T-cell (primary cell): Measurements from ENCODE around the gene MEAK7. TPM values are rescaled to one million over a fixed set of nuclear protein-coding genes. Genes with fewer than 3 reads are reported as not detected.

Source experiments
- ATAC-seq, 4 experiments: fragments of 200-7000 bp in 3 of 4; fragments of 150-1000 bp in 1 of 4; cut with Tn5 transposase; replicated peaks in 1 of 4; 1 replicate in 3 of 4; 2 replicates in 1 of 4; pipeline ENCODE4 v1.10.0; 2021; ENCODE audit warnings: moderate library complexity in 3 of 4, mild to moderate bottlenecking in 2 of 4, moderate number of reproducible peaks in 1 of 4
- CTCF ChIA-PET, 2 donors: fragments of 300-600 bp; sonication (Branson Sonifier 250); formaldehyde crosslinking; loops; one replicate each; lab custom pipeline; 2022; ENCODE audit warnings: antibody characterized with exemption in 2 of 2; lab: Charles Lee
- POLR2A ChIA-PET, 2 donors: fragments of 300-600 bp; sonication (Branson Sonifier 250); formaldehyde crosslinking; loops; one replicate each; lab custom pipeline; 2022; ENCODE audit warnings: antibody characterized with exemption in 2 of 2; lab: Charles Lee
- DNase-seq, 35 experiments: peaks; one replicate each; pipeline versions ENCODE4 v3.0.0 to v3.0.0-alpha.2; 2013 to 2023
- H3K27ac ChIP-seq: one replicate; pipeline ENCODE4 v1.5.1; 2013; ENCODE audit warnings: low read length
- H3K27me3 ChIP-seq, 2 experiments: replicated peaks in 1 of 2; 1 replicate in 1 of 2; 2 replicates in 1 of 2; pipeline versions ENCODE4 v1.6.1 to v1.7.0; 2013; ENCODE audit warnings: low read length in 1 of 2, mixed read lengths in 1 of 2; ENCODE audit not compliant: control insufficient read depth in 2 of 2, insufficient read depth in 2 of 2; ENCODE audit errors: extremely low read depth in 1 of 2
- H3K36me3 ChIP-seq, 2 donors: 1 replicate in 1 of 2; 2 replicates in 1 of 2; pipeline versions ENCODE4 v1.6.1 to v1.7.0; 2013; ENCODE audit warnings: low read length in 1 of 2; ENCODE audit not compliant: control insufficient read depth in 2 of 2, insufficient read depth in 1 of 2; ENCODE audit errors: extremely low read depth in 1 of 2
- H3K4me1 ChIP-seq, 2 experiments: 1 replicate in 1 of 2; 2 replicates in 1 of 2; pipeline versions ENCODE4 v1.6.1 to v1.7.0; 2013; ENCODE audit warnings: low read length in 2 of 2, mixed read lengths in 1 of 2; ENCODE audit not compliant: insufficient read depth in 2 of 2, control insufficient read depth in 1 of 2; ENCODE audit errors: extremely low read depth in 1 of 2
- H3K4me3 ChIP-seq, 2 donors: 1 replicate in 1 of 2; 2 replicates in 1 of 2; pipeline versions ENCODE4 v1.5.1 to v1.7.0; 2013; ENCODE audit warnings: mild to moderate bottlenecking in 2 of 2, low read length in 1 of 2, moderate library complexity in 1 of 2; ENCODE audit not compliant: control insufficient read depth in 1 of 2; ENCODE audit errors: extremely low read depth in 1 of 2
- H3K9me3 ChIP-seq: 2 replicates; pipeline ENCODE4 v1.7.0; 2013
- H3K27ac Mint-ChIP-seq, 2 donors: one replicate each; pipeline ENCODE4 v1.8.0; 2020 to 2021; ENCODE audit warnings: mild to moderate bottlenecking in 2 of 2, mixed read lengths in 2 of 2
- H3K27me3 Mint-ChIP-seq, 2 donors: one replicate each; pipeline ENCODE4 v1.8.0; 2021 to 2022; ENCODE audit warnings: mixed read lengths in 2 of 2
- H3K36me3 Mint-ChIP-seq: one replicate; pipeline ENCODE4 v1.8.0; 2021; ENCODE audit warnings: mixed read lengths
- H3K4me1 Mint-ChIP-seq, 3 donors: one replicate each; pipeline ENCODE4 v1.8.0; 2020 to 2022; ENCODE audit warnings: mixed read lengths in 3 of 3, mild to moderate bottlenecking in 1 of 3
- H3K4me3 Mint-ChIP-seq, 3 donors: one replicate each; pipeline ENCODE4 v1.8.0; 2020 to 2022; ENCODE audit warnings: mild to moderate bottlenecking in 3 of 3, mixed read lengths in 3 of 3, moderate library complexity in 3 of 3
- H3K9me3 Mint-ChIP-seq, 3 donors: one replicate each; pipeline ENCODE4 v1.8.0; 2020 to 2022; ENCODE audit warnings: mixed read lengths in 3 of 3
- WGBS: methylation state at CpG from one replicate; pipeline ENCODE4 v1.1.5; 2013; ENCODE audit warnings: missing lambda C conversion rate; ENCODE audit not compliant: insufficient coverage; 5-methylcytosine and 5-hydroxymethylcytosine counted together
- total RNA-seq, 35 experiments: library from RNA in 6 of 35; stranded (reverse) in 6 of 35; fragments of 120-200 nt in 1 of 35; gene quantifications; one replicate each; pipeline versions ENCODE4 v1.2.1 to v1.2.4 and lab custom pipeline; 2013 to 2026

Gene MEAK7
- total RNA-seq, 5 donors from 2014 or later (not counting 1 experiment from before 2014, with no cell fraction given): 6.2 to 12.3 (median 10.2) TPM

GRCh38 chr16:84479716-84480450 lies 24.6 kb downstream of the MEAK7 start:
- CTCF ChIA-PET: no interaction called here

GRCh38 chr16:84478172-84478947 lies 26.1 kb downstream of the MEAK7 start:
- H3K4me3 Mint-ChIP-seq: no peak overlapping the region
- peak overlapping the region in 1 of 2 donors; percentile 13 for H3K27ac Mint-ChIP-seq
- Histone ChIP-seq H3K36me3 (peaks cover 7 to 36% of the 10 kb centered on the region in 2 donors), H3K4me1 (no peaks in the 10 kb centered on the region), H3K4me3 (no peak overlapping the region), H3K9me3 (no peaks in the 10 kb centered on the region), H3K27ac (no peak overlapping the region), H3K27me3 (no peaks in the 10 kb centered on the region)
- 73% methylated on average over 8 of the region's 13 CpGs for WGBS
- H3K4me1 Mint-ChIP-seq: peaks cover 3 to 12% (median 8%) of the 10 kb centered on the region in 3 donors
- ChIA-PET CTCF (no interaction called here), POLR2A (no interaction called here)
- H3K9me3 Mint-ChIP-seq: peaks cover 0 to 4% (median 0%) of the 10 kb centered on the region in 3 donors
- no peaks in the 10 kb centered on the region for H3K27me3 Mint-ChIP-seq
- DNase-seq: no peak
- ATAC-seq: no peak
- peaks cover 39% of the 10 kb centered on the region for H3K36me3 Mint-ChIP-seq

More at GRCh38 chr16:84479716-84480450, 24.6 kb downstream of the MEAK7 start:
- Mint-ChIP-seq H3K27me3 (no peaks in the 10 kb centered on the region), H3K4me1 (peaks cover 3 to 12% (median 8%) of the 10 kb centered on the region in 3 donors), H3K36me3 (peaks cover 31% of the 10 kb centered on the region), H3K4me3 (no peak overlapping the region), H3K27ac (no peak overlapping the region), H3K9me3 (peaks cover 0 to 4% (median 0%) of the 10 kb centered on the region in 3 donors)
- POLR2A ChIA-PET: no interaction called here
- DNase-seq (no peak), ATAC-seq (no peak)
- H3K4me1 ChIP-seq: no peaks in the 10 kb centered on the region
- no peaks in the 10 kb centered on the region for H3K27me3 ChIP-seq
- H3K4me3 ChIP-seq: no peak overlapping the region
- H3K36me3 ChIP-seq: peaks cover 7 to 42% of the 10 kb centered on the region in 2 donors
- no peaks in the 10 kb centered on the region for H3K9me3 ChIP-seq
- no peak overlapping the region for H3K27ac ChIP-seq
- WGBS: 95% methylated on average over 11 of the region's 16 CpGs

- ChIA-PET POLR2A (interaction anchor here in 1 of 2 donors (0.7 kb wide), 1 partner anchor 16 kb away, joined by 3 read pairs; no protein-coding TSS in a partner anchor), CTCF (interaction anchor here in 1 of 2 donors (0.6 kb wide), 1 partner anchor 278 kb away, joined by 3 read pairs; no protein-coding TSS in a partner anchor)
- Mint-ChIP-seq H3K4me1 (peaks cover 3 to 12% (median 8%) of the 10 kb centered on the region in 3 donors), H3K27me3 (no peaks in the 10 kb centered on the region), H3K4me3 (no peak overlapping the region), H3K9me3 (peaks cover 0 to 4% (median 0%) of the 10 kb centered on the region in 3 donors), H3K27ac (no peak overlapping the region), H3K36me3 (peaks cover 44% of the 10 kb centered on the region)
- Histone ChIP-seq H3K9me3 (no peaks in the 10 kb centered on the region), H3K4me1 (no peaks in the 10 kb centered on the region), H3K4me3 (no peak overlapping the region), H3K27ac (no peak overlapping the region), H3K27me3 (no peaks in the 10 kb centered on the region), H3K36me3 (peaks cover 5 to 34% of the 10 kb centered on the region in 2 donors)
- 89% methylated on average over 6 of the region's 7 CpGs for WGBS
- ATAC-seq (no peak), DNase-seq (no peak)
These were observed 26.8 kb downstream of the MEAK7 start for GRCh38 chr16:84477661-84478060.

GRCh38 chr16:84476401-84476800 lies 28.1 kb downstream of the MEAK7 start:
- Mint-ChIP-seq H3K36me3 (peaks cover 46% of the 10 kb centered on the region), H3K9me3 (peaks cover 0 to 5% (median 4%) of the 10 kb centered on the region in 3 donors), H3K4me3 (no peak overlapping the region), H3K27me3 (no peaks in the 10 kb centered on the region), H3K4me1 (peaks cover 3 to 12% (median 8%) of the 10 kb centered on the region in 3 donors), H3K27ac (peak overlapping the region in 1 of 2 donors; percentile 24)
- DNase-seq (no peak), ATAC-seq (no peak)
- no peaks in the 10 kb centered on the region for H3K9me3 ChIP-seq
- H3K27ac ChIP-seq: no peak overlapping the region
- ChIA-PET CTCF (interaction anchor here in 1 of 2 donors (0.6 kb wide), 2 partner anchors 204 to 283 kb away, joined by 3 to 4 read pairs; no protein-coding TSS in a partner anchor), POLR2A (no interaction called here)
- no peaks in the 10 kb centered on the region for H3K4me1 ChIP-seq
- WGBS: 94% methylated on average over 6 of the region's 8 CpGs
- H3K27me3 ChIP-seq: no peaks in the 10 kb centered on the region
- no peak overlapping the region for H3K4me3 ChIP-seq
- peaks cover 0 to 28% of the 10 kb centered on the region in 2 donors for H3K36me3 ChIP-seq

- H3K36me3 ChIP-seq: peaks cover 0 to 22% of the 10 kb centered on the region in 2 donors
- CTCF ChIA-PET: interaction anchor here in 1 of 2 donors (0.6 kb wide), 2 partner anchors 203 to 284 kb away, joined by 3 to 4 read pairs; no protein-coding TSS in a partner anchor
- H3K4me3 ChIP-seq: no peak overlapping the region
- no peak overlapping the region for H3K4me3 Mint-ChIP-seq
- no peaks in the 10 kb centered on the region for H3K27me3 ChIP-seq
- H3K9me3 ChIP-seq: no peaks in the 10 kb centered on the region
- no peak overlapping the region for H3K27ac ChIP-seq
- peaks cover 0 to 5% (median 4%) of the 10 kb centered on the region in 3 donors for H3K9me3 Mint-ChIP-seq
- no peaks in the 10 kb centered on the region for H3K4me1 ChIP-seq
- POLR2A ChIA-PET: no interaction called here
- no peaks in the 10 kb centered on the region for H3K27me3 Mint-ChIP-seq
- DNase-seq (no peak), ATAC-seq (peak in 1 of 4 experiments; percentile 55)
- peaks cover 3 to 12% (median 8%) of the 10 kb centered on the region in 3 donors for H3K4me1 Mint-ChIP-seq
- peaks cover 49% of the 10 kb centered on the region for H3K36me3 Mint-ChIP-seq
- 57% methylated on average over 4 of the region's 8 CpGs for WGBS
- peak overlapping the region in 1 of 2 donors; percentile 70 for H3K27ac Mint-ChIP-seq
These were observed 28.7 kb downstream of the MEAK7 start for GRCh38 chr16:84475643-84476240.

- 100% methylated on average over 4 of the region's 4 CpGs for WGBS
- no peaks in the 10 kb centered on the region for H3K4me1 ChIP-seq
- Mint-ChIP-seq H3K4me3 (no peak overlapping the region), H3K9me3 (peaks cover 0 to 13% (median 10%) of the 10 kb centered on the region in 3 donors), H3K27ac (no peak overlapping the region), H3K36me3 (peaks cover 52% of the 10 kb centered on the region), H3K27me3 (no peaks in the 10 kb centered on the region), H3K4me1 (peaks cover 3 to 10% (median 8%) of the 10 kb centered on the region in 3 donors)
- ATAC-seq (no peak), DNase-seq (peak in 1 of 35 experiments; percentile 9)
- H3K4me3 ChIP-seq: no peak overlapping the region
- no peak overlapping the region for H3K27ac ChIP-seq
- H3K36me3 ChIP-seq: peaks cover 0 to 11% of the 10 kb centered on the region in 2 donors
- ChIA-PET POLR2A (interaction anchor here in 1 of 2 donors (0.6 kb wide), 1 partner anchor 11 kb away, joined by 3 read pairs; no protein-coding TSS in a partner anchor), CTCF (no interaction called here)
- no peaks in the 10 kb centered on the region for H3K27me3 ChIP-seq
- peaks cover 5% of the 10 kb centered on the region for H3K9me3 ChIP-seq
These were observed 32.5 kb downstream of the MEAK7 start for GRCh38 chr16:84471966-84472365.
